H1 (cell line): ENCODE results near the gene FCMR. TPM values are rescaled to one million over a fixed set of nuclear protein-coding genes. Genes with fewer than 3 reads are reported as not detected.

Experiments
- CTCF ChIA-PET: fragments of 300-600 bp; sonication (Branson Sonifier 250); formaldehyde crosslinking; loops from one replicate; lab custom pipeline; 2021; ENCODE audit not compliant: partially characterized antibody; lab: Charles Lee
- POLR2A ChIA-PET: fragments of 300-600 bp; sonication (Branson Sonifier 250); formaldehyde crosslinking; loops from one replicate; lab custom pipeline; 2021; ENCODE audit warnings: inconsistent platforms; ENCODE audit not compliant: partially characterized antibody; lab: Charles Lee
- DNase-seq, 2 experiments: peaks; one replicate each; pipeline versions ENCODE4 v3.0.0 to v3.0.0-alpha.2; 2010 to 2022; ENCODE audit warnings: low spot score in 2 of 2, low read depth in 1 of 2, mixed read lengths in 1 of 2
- FAIRE-seq: peaks from 2 replicates; lab custom pipeline; 2011; peaks lifted over from hg19 to GRCh38; lab: Jason Lieb, UNC
- H2AFZ ChIP-seq: 2 replicates; pipeline ENCODE4 v1.8.1; 2012; ENCODE audit warnings: low read length, inconsistent platforms
- H2AK5ac ChIP-seq: 2 replicates; pipeline ENCODE4 v1.6.1; 2013; ENCODE audit warnings: low read depth, low read length
- H2BK120ac ChIP-seq: replicated peaks from 2 replicates; pipeline ENCODE3; 2013; ENCODE audit warnings: low read depth, low read length, inconsistent platforms
- H2BK12ac ChIP-seq: 2 replicates; pipeline ENCODE4 v1.6.1; 2013; ENCODE audit warnings: low read depth, low read length
- H2BK15ac ChIP-seq: 2 replicates; pipeline ENCODE4 v1.6.1; 2013; ENCODE audit warnings: low read length
- H2BK20ac ChIP-seq: 2 replicates; pipeline ENCODE4 v1.6.1; 2013; ENCODE audit warnings: low read length
- H2BK5ac ChIP-seq: 2 replicates; pipeline ENCODE4 v1.6.1; 2013; ENCODE audit warnings: low read depth, low read length
- H3K14ac ChIP-seq: 2 replicates; pipeline ENCODE4 v1.6.1; 2013; ENCODE audit warnings: inconsistent platforms; ENCODE audit not compliant: insufficient read length
- H3K18ac ChIP-seq: 2 replicates; pipeline ENCODE4 v1.6.1; 2013; ENCODE audit warnings: low read length; ENCODE audit errors: extremely low read depth
- H3K23ac ChIP-seq: 2 replicates; pipeline ENCODE4 v1.6.1; 2013; ENCODE audit warnings: inconsistent platforms; ENCODE audit not compliant: insufficient read length
- H3K23me2 ChIP-seq: 2 replicates; pipeline ENCODE4 v1.6.1; 2013; ENCODE audit warnings: low read depth, low read length
- H3K27ac ChIP-seq: 2 replicates; pipeline ENCODE4 v1.6.1; 2011; ENCODE audit warnings: low read depth, low read length, inconsistent platforms
- H3K27me3 ChIP-seq, 4 experiments: replicated peaks in 1 of 4; 1 replicate in 1 of 4; 2 replicates in 3 of 4; pipeline versions ENCODE4 v1.6.1 to v1.8.1; 2011 to 2013; ENCODE audit warnings: low read length in 3 of 4, mild to moderate bottlenecking in 3 of 4, inconsistent platforms in 2 of 4, mixed read lengths in 2 of 4, moderate library complexity in 1 of 4; ENCODE audit not compliant: control insufficient read depth in 3 of 4, insufficient read depth in 3 of 4; ENCODE audit errors: extremely low read depth in 1 of 4
- H3K36me3 ChIP-seq, 4 experiments: 2 replicates each; pipeline versions ENCODE4 v1.6.1 to v1.8.1; 2011 to 2013; ENCODE audit warnings: mild to moderate bottlenecking in 4 of 4, low read length in 3 of 4, moderate library complexity in 2 of 4, control low read depth in 1 of 4, inconsistent platforms in 1 of 4; ENCODE audit not compliant: insufficient read depth in 4 of 4, control insufficient read depth in 2 of 4
- H3K4ac ChIP-seq: replicated peaks from 2 replicates; pipeline ENCODE3; 2013; ENCODE audit warnings: low read length, low read depth, mixed read lengths, inconsistent platforms; ENCODE audit not compliant: insufficient read length
- H3K4me1 ChIP-seq, 4 experiments: replicated peaks in 1 of 4; 1 replicate in 1 of 4; 2 replicates in 3 of 4; pipeline versions ENCODE4 v1.6.1 to v1.8.1; 2011 to 2013; ENCODE audit warnings: low read length in 3 of 4, inconsistent platforms in 2 of 4, mixed read lengths in 1 of 4; ENCODE audit not compliant: insufficient read depth in 4 of 4, control insufficient read depth in 3 of 4
- H3K4me2 ChIP-seq, 2 experiments: 2 replicates each; pipeline versions ENCODE4 v1.6.1 to v1.8.1; 2011 to 2013; ENCODE audit warnings: low read depth in 2 of 2, low read length in 2 of 2, control low read depth in 1 of 2, inconsistent platforms in 1 of 2, mild to moderate bottlenecking in 1 of 2; ENCODE audit not compliant: insufficient read depth in 1 of 2
- H3K4me3 ChIP-seq, 4 experiments: fragments of 200-600, 300-600 bp in 1 of 4; sonication (generic), shearing (Covaris generic), sonication (Bioruptor Twin) in 1 of 4; 2 replicates each; pipeline versions ENCODE4 v1.5.1 to v1.8.1; 2011 to 2016; ENCODE audit warnings: low read length in 4 of 4, low read depth in 3 of 4, control low read depth in 2 of 4, inconsistent platforms in 2 of 4, mild to moderate bottlenecking in 2 of 4, mixed read lengths in 1 of 4, moderate library complexity in 1 of 4; ENCODE audit not compliant: insufficient read depth in 2 of 4; ENCODE audit errors: extremely low read depth in 1 of 4
- H3K56ac ChIP-seq: replicated peaks from 2 replicates; pipeline ENCODE3; 2013; ENCODE audit warnings: low read depth, mild to moderate bottlenecking, mixed read lengths, low read length, inconsistent platforms; ENCODE audit not compliant: insufficient read length
- H3K79me1 ChIP-seq: 2 replicates; pipeline ENCODE4 v1.6.1; 2013; ENCODE audit warnings: low read depth, low read length, control low read depth
- H3K79me2 ChIP-seq, 2 experiments: 2 replicates each; pipeline versions ENCODE4 v1.6.1 to v1.8.1; 2012 to 2013; ENCODE audit warnings: low read length in 2 of 2, mild to moderate bottlenecking in 2 of 2, inconsistent platforms in 1 of 2; ENCODE audit not compliant: insufficient read depth in 2 of 2, control insufficient read depth in 1 of 2
- H3K9ac ChIP-seq, 4 experiments: replicated peaks in 1 of 4; 1 replicate in 1 of 4; 2 replicates in 3 of 4; pipeline versions ENCODE4 v1.6.1 to v1.8.1; 2011 to 2013; ENCODE audit warnings: low read depth in 3 of 4, low read length in 3 of 4, control low read depth in 2 of 4, mild to moderate bottlenecking in 2 of 4, moderate library complexity in 2 of 4, inconsistent platforms in 1 of 4; ENCODE audit errors: extremely low read depth in 1 of 4
- H3K9me3 ChIP-seq, 2 experiments: 2 replicates each; pipeline versions ENCODE4 v1.6.1 to v1.8.1; 2012 to 2013; ENCODE audit warnings: mild to moderate bottlenecking in 2 of 2, moderate library complexity in 2 of 2, control low read depth in 1 of 2, inconsistent platforms in 1 of 2, low read depth in 1 of 2, low read length in 1 of 2, mixed read lengths in 1 of 2; ENCODE audit not compliant: insufficient read depth in 2 of 2
- H4K20me1 ChIP-seq, 2 experiments: replicated peaks in 1 of 2; 2 replicates each; pipeline versions ENCODE3 to v1.8.1; 2011 to 2013; ENCODE audit warnings: inconsistent platforms in 2 of 2, low read length in 2 of 2, mild to moderate bottlenecking in 1 of 2; ENCODE audit not compliant: insufficient read depth in 2 of 2, control insufficient read depth in 1 of 2
- H4K5ac ChIP-seq: 2 replicates; pipeline ENCODE4 v1.6.1; 2013; ENCODE audit warnings: low read length, low read depth, mixed read lengths, inconsistent platforms; ENCODE audit not compliant: insufficient read length
- H4K8ac ChIP-seq: 2 replicates; pipeline ENCODE4 v1.8.0; 2013; ENCODE audit warnings: mild to moderate bottlenecking, moderate library complexity, low read length, inconsistent platforms; ENCODE audit not compliant: insufficient read depth; ENCODE audit errors: extremely low read depth
- H4K91ac ChIP-seq: replicated peaks from 2 replicates; pipeline ENCODE3; 2013; ENCODE audit warnings: low read length, mixed read lengths, inconsistent platforms; ENCODE audit not compliant: insufficient read length
- RNF2 ChIP-seq: fragments of 200-900, 300-1000 bp; sonication (generic); IDR thresholded peaks from 2 replicates; pipeline ENCODE4 v1.7.1; 2016; ENCODE audit warnings: borderline replicate concordance, low read depth, mild to moderate bottlenecking, antibody characterized with exemption, low read length; ENCODE audit not compliant: poor library complexity, severe bottlenecking; ENCODE audit errors: missing control alignments
- WGBS, 2 experiments: shearing (Covaris generic) in 1 of 2; methylation state at CpG; one replicate each; pipeline versions ENCODE4 v1.1.6 to v1.1.7; 2013 to 2015; ENCODE audit warnings: low lambda C conversion rate in 2 of 2, mixed read lengths in 2 of 2, inconsistent platforms in 1 of 2, low coverage in 1 of 2, missing lambda C conversion rate in 1 of 2; ENCODE audit not compliant: insufficient replicate concordance in 2 of 2, insufficient coverage in 1 of 2, insufficient read length in 1 of 2; ENCODE audit errors: extremely low coverage in 1 of 2, missing lambda C conversion rate in 1 of 2; 5-methylcytosine and 5-hydroxymethylcytosine counted together
- polyA plus RNA-seq, 7 experiments: library from polyadenylated mRNA; depleted of rRNA in 3 of 7; stranded (reverse) in 5 of 7; unstranded in 2 of 7; fragments of >200 nt in 5 of 7; fragments of 200-250 nt in 2 of 7; gene quantifications; 1 replicate in 5 of 7; 2 replicates in 1 of 7; 4 replicates in 1 of 7; pipeline versions ENCODE4 v1.2.1 to v1.2.3, GENCODE V29; 2011 to 2013; ENCODE audit warnings: missing spikeins in 2 of 7, mixed read lengths in 2 of 7
- total RNA-seq: library from RNA; stranded (reverse); fragmentation: NEBNext Ultra II Directional; extraction: Animal tissue kit (Norgen Biotek cat#: 25700); gene quantifications from 2 replicates; pipeline ENCODE4 v1.2.1, GENCODE V29; 2021
- TF ChIP-seq, protein P1 (sequence below), 3 experiments: IDR thresholded peaks; 1 replicate in 2 of 3; 2 replicates in 1 of 3; pipeline versions ENCODE4 v1.5.1 to v1.6.1; 2011; ENCODE audit warnings: low read length in 3 of 3, mild to moderate bottlenecking in 3 of 3, inconsistent platforms in 2 of 3, low read depth in 1 of 3, moderate library complexity in 1 of 3; ENCODE audit not compliant: insufficient read depth in 1 of 3; ENCODE audit errors: control extremely low read depth in 1 of 3

Gene FCMR
- total and polyA plus RNA-seq, 2 of the 8 experiments (the other 6 are each of a cell fraction or from before 2014, with no cell fraction given): 0.53 TPM; not detected in 1

DNA sequence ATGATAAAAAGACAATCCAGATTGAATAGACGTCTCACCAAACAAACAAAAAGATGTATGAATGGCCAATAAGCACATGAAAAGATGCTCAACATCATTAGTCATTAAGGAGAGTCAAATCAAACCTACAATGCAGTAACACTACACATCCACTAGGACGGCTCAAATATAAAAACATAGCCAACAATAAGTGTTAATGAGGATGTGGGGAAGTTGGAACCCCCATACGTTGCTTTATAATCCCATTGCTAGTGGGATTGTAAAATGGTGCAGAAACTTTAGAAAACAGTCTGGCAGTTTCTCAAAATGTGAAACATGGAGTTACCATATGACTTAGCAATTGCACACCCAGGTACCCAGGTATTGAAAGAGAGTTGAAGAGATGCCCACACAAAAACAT is 39.2 kb downstream of the FCMR start:
- H2AK5ac ChIP-seq: no peak overlapping the region
- H3K79me2 ChIP-seq: no peaks in the 10 kb centered on the region
- no peaks in the 10 kb centered on the region for H4K20me1 ChIP-seq
- H3K27me3 ChIP-seq: no peaks in the 10 kb centered on the region
- H3K4ac ChIP-seq: no peak overlapping the region
- H3K23ac ChIP-seq: no peak overlapping the region
- POLR2A ChIA-PET: no interaction called here
- no peak overlapping the region for H2BK15ac ChIP-seq
- no peak overlapping the region for H4K5ac ChIP-seq
- H2BK120ac ChIP-seq: no peak overlapping the region
- WGBS, 2 experiments: 83% methylated on average over 3 of the region's 3 CpGs; no CpG with 5 or more reads in 1 of the 2 experiments
- CTCF ChIA-PET: interaction anchor here (0.7 to 3.3 kb wide), 11 partner anchors 10 to 147 kb away, joined by 3 to 19 read pairs (median 4); partner anchors contain the start of gene IL24
- no peak overlapping the region for H2AFZ ChIP-seq
- H4K91ac ChIP-seq: no peak overlapping the region
- H3K4me3 ChIP-seq: no peak overlapping the region
- H3K56ac ChIP-seq: no peak overlapping the region
- H3K4me1 ChIP-seq: no peaks in the 10 kb centered on the region
- no peak overlapping the region for H2BK20ac ChIP-seq
- H3K23me2 ChIP-seq: no peaks in the 10 kb centered on the region
- no peak overlapping the region for H3K14ac ChIP-seq
- H2BK12ac ChIP-seq: no peak overlapping the region
- no peaks in the 10 kb centered on the region for H3K79me1 ChIP-seq
- H3K9ac ChIP-seq: no peak overlapping the region
- no peak overlapping the region for H4K8ac ChIP-seq
- H3K9me3 ChIP-seq: peaks cover 3 to 15% of the 10 kb centered on the region in 2 experiments
- no peak overlapping the region for H3K27ac ChIP-seq
- DNase-seq (no peak), FAIRE-seq (no peak)
- TF ChIP-seq, protein P1, sequence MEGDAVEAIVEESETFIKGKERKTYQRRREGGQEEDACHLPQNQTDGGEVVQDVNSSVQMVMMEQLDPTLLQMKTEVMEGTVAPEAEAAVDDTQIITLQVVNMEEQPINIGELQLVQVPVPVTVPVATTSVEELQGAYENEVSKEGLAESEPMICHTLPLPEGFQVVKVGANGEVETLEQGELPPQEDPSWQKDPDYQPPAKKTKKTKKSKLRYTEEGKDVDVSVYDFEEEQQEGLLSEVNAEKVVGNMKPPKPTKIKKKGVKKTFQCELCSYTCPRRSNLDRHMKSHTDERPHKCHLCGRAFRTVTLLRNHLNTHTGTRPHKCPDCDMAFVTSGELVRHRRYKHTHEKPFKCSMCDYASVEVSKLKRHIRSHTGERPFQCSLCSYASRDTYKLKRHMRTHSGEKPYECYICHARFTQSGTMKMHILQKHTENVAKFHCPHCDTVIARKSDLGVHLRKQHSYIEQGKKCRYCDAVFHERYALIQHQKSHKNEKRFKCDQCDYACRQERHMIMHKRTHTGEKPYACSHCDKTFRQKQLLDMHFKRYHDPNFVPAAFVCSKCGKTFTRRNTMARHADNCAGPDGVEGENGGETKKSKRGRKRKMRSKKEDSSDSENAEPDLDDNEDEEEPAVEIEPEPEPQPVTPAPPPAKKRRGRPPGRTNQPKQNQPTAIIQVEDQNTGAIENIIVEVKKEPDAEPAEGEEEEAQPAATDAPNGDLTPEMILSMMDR (IDR thresholded peaks at IDR 0.05; ENCODE audit: control extremely low read depth in 1 of 3, insufficient read depth in 1 of 3, low read depth in 1 of 3, low read length in 3 of 3): peak in 1 of 3 experiments; percentile 14; a peak in 1 of 4 replicates
- TF ChIP-seq RNF2: no peak
- no peaks in the 10 kb centered on the region for H3K36me3 ChIP-seq
- no peak overlapping the region for H2BK5ac ChIP-seq
- H3K18ac ChIP-seq: no peak overlapping the region
- H3K4me2 ChIP-seq: no peak overlapping the region
